ENCODE results near the gene UPB1.

DNA sequence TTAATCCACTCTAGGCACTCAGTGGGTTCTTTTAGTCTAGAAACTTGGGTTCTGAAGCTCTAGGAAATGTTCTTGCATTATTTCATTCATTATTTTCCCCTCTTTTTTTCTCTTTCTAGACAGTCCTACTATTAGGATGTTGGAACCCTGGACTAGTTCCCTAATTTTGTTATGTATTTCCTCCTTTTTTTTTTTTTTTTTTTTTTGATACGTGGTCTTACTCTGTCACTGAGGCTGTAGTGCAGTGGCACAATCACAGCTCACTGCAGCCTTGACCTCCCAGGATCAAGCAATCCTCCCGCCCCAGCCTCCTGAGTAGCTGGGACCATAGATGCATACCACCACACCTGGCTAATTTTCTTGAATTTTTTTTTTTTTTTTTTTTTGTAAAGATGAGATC is 9.4 kb downstream of the UPB1 start:
- TF ChIP-seq, protein P1, sequence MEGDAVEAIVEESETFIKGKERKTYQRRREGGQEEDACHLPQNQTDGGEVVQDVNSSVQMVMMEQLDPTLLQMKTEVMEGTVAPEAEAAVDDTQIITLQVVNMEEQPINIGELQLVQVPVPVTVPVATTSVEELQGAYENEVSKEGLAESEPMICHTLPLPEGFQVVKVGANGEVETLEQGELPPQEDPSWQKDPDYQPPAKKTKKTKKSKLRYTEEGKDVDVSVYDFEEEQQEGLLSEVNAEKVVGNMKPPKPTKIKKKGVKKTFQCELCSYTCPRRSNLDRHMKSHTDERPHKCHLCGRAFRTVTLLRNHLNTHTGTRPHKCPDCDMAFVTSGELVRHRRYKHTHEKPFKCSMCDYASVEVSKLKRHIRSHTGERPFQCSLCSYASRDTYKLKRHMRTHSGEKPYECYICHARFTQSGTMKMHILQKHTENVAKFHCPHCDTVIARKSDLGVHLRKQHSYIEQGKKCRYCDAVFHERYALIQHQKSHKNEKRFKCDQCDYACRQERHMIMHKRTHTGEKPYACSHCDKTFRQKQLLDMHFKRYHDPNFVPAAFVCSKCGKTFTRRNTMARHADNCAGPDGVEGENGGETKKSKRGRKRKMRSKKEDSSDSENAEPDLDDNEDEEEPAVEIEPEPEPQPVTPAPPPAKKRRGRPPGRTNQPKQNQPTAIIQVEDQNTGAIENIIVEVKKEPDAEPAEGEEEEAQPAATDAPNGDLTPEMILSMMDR (IDR thresholded peaks at IDR 0.05; ENCODE audit: insufficient read depth, low read length) = no peak
- TF ChIP-seq POLR2AphosphoS5 (IDR thresholded peaks at IDR 0.05; ENCODE audit: low read depth) = no peak
- TF ChIP-seq, protein P2, sequence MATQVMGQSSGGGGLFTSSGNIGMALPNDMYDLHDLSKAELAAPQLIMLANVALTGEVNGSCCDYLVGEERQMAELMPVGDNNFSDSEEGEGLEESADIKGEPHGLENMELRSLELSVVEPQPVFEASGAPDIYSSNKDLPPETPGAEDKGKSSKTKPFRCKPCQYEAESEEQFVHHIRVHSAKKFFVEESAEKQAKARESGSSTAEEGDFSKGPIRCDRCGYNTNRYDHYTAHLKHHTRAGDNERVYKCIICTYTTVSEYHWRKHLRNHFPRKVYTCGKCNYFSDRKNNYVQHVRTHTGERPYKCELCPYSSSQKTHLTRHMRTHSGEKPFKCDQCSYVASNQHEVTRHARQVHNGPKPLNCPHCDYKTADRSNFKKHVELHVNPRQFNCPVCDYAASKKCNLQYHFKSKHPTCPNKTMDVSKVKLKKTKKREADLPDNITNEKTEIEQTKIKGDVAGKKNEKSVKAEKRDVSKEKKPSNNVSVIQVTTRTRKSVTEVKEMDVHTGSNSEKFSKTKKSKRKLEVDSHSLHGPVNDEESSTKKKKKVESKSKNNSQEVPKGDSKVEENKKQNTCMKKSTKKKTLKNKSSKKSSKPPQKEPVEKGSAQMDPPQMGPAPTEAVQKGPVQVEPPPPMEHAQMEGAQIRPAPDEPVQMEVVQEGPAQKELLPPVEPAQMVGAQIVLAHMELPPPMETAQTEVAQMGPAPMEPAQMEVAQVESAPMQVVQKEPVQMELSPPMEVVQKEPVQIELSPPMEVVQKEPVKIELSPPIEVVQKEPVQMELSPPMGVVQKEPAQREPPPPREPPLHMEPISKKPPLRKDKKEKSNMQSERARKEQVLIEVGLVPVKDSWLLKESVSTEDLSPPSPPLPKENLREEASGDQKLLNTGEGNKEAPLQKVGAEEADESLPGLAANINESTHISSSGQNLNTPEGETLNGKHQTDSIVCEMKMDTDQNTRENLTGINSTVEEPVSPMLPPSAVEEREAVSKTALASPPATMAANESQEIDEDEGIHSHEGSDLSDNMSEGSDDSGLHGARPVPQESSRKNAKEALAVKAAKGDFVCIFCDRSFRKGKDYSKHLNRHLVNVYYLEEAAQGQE (IDR thresholded peaks at IDR 0.05; ENCODE audit: insufficient replicate concordance, low read depth) = no peak
- no peak for TF ChIP-seq GABPA (IDR thresholded peaks at IDR 0.05; ENCODE audit: low read depth)
- no peak for TF ChIP-seq SPI1 (IDR thresholded peaks at IDR 0.05; ENCODE audit: borderline replicate concordance, low read depth)

Data from HL-60 (cell line).